ENCODE results near the gene CLEC1A.

DNA sequence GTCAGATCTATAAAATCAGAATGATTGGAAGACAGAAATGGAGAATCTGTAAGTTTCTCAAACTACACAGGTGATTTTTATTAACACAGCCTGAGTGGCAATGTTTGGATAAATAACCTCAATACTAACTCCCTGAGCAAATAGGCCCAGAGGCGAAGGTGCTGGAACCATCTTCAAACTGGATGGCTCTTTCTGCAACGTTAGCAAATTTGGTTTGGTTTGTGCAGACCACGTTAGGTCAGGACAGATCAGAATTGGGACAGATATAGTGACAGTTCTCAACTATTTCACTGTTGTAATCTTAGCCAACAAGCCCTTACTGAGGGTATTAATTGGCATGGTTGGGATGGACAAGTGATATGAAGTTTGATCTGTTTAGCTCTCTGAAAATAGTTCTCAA is 77.4 kb downstream of the CLEC1A start:
- TF ChIP-seq CTCF (IDR thresholded peaks at IDR 0.05; ENCODE audit: low read depth, low read length) (no peak), EZH2phosphoT487 (IDR thresholded peaks at IDR 0.05; ENCODE audit: low read depth) (no peak)
